KG1 (cell line): Measurements from ENCODE around the gene MYO3B.
"Not testable (repeated sequence)": the region's sequence is repeated elsewhere in the genome, so short reads cannot be mapped to it uniquely, and the experiment has no call there.

Experiments
- DNase-seq: peaks from one replicate; lab custom pipeline; 2025; lab: John Stamatoyannopoulos, UW

The MYO3B gene

GRCh38 chr2:170261566-170261965 is 83.6 kb downstream of the MYO3B start:
- DNase-seq: no peak

GRCh38 chr2:170262343-170262742 is 84.4 kb downstream of the MYO3B start:
- DNase-seq: no peak

- no peak for DNase-seq
Measured at GRCh38 chr2:170262806-170263205, 84.9 kb downstream of the MYO3B start.

- not testable (repeated sequence) for DNase-seq
Measured at GRCh38 chr2:170263728-170264521, 86.0 kb downstream of the MYO3B start.

- DNase-seq: no peak
Measured at GRCh38 chr2:170264522-170264860, 86.5 kb downstream of the MYO3B start.

GRCh38 chr2:170264865-170265264 is 86.9 kb downstream of the MYO3B start:
- no peak for DNase-seq

GRCh38 chr2:170265321-170265720 is 87.4 kb downstream of the MYO3B start:
- no peak for DNase-seq

- DNase-seq: no peak
Measured at GRCh38 chr2:170266358-170266757, 88.4 kb downstream of the MYO3B start.

GRCh38 chr2:170267071-170267470 is 89.1 kb downstream of the MYO3B start:
- no peak for DNase-seq

GRCh38 chr2:170270278-170270864 is 92.4 kb downstream of the MYO3B start:
- DNase-seq: no peak

GRCh38 chr2:170271340-170271739 is 93.4 kb downstream of the MYO3B start:
- no peak for DNase-seq

- no peak for DNase-seq
Measured at GRCh38 chr2:170276056-170276455, 98.1 kb downstream of the MYO3B start.

- no peak for DNase-seq
Measured at GRCh38 chr2:170276925-170277629, 99.1 kb downstream of the MYO3B start.

GRCh38 chr2:170277951-170278350 is 100.0 kb downstream of the MYO3B start:
- DNase-seq: no peak

- DNase-seq: not testable (repeated sequence)
Measured at GRCh38 chr2:170279615-170280014, 101.7 kb downstream of the MYO3B start.

- no peak for DNase-seq
Measured at GRCh38 chr2:170282851-170283250, 104.9 kb downstream of the MYO3B start.

- no peak for DNase-seq
Measured at GRCh38 chr2:170284205-170284604, 106.3 kb downstream of the MYO3B start.

- DNase-seq: no peak
Measured at GRCh38 chr2:170288859-170289258, 110.9 kb downstream of the MYO3B start.

GRCh38 chr2:170291474-170291873 is 113.5 kb downstream of the MYO3B start:
- DNase-seq: no peak

- DNase-seq: no peak
Measured at GRCh38 chr2:170292415-170292814, 114.5 kb downstream of the MYO3B start.

- no peak for DNase-seq
Measured at GRCh38 chr2:170297496-170297895, 119.5 kb downstream of the MYO3B start.

- DNase-seq: no peak
Measured at GRCh38 chr2:170298115-170298514, 120.2 kb downstream of the MYO3B start.

GRCh38 chr2:170298861-170299429 is 121.0 kb downstream of the MYO3B start:
- no peak for DNase-seq
